Measurements from ENCODE around the gene DGKE. TPM values are rescaled to one million over a fixed set of nuclear protein-coding genes. Genes with fewer than 3 reads are reported as not detected.

DGKE gene
- total RNA-seq, 1 experiment from 2014 or later, result 0.64 TPM

- peak; percentile 91 for DNase-seq (ENCODE audit: low spot score)
Observed at GRCh38 chr17:56913867-56914580, 80.1 kb downstream of the DGKE start, which contains the start of gene TRIM25. Gene TRIM25, minus strand, starts transcription at chr17:56914049. Its CDS starts 61 bp downstream, at chr17:56913988.

- DNase-seq (ENCODE audit: low spot score), result no peak
Observed at GRCh38 chr17:56914581-56915273, 80.8 kb downstream of the DGKE start.

- no peak for DNase-seq (ENCODE audit: low spot score)
Observed at GRCh38 chr17:56917559-56918296, 83.8 kb downstream of the DGKE start.

GRCh38 chr17:56918916-56919315 lies 85.0 kb downstream of the DGKE start:
- DNase-seq (ENCODE audit: low spot score), result no peak

Other genes with a start within 250 kb of the DGKE start
- 0.78 and 1.2 TPM in 2 replicates for gene NOG, start 240.5 kb upstream of the DGKE start, total RNA-seq (2014; rRNA removed; shearing (Covaris generic))
- gene C17orf67, start 231 bp upstream of the DGKE start, total RNA-seq (2014; rRNA removed; shearing (Covaris generic)), result 0.41 and 0.72 TPM in 2 replicates
- gene TRIM25, start 79.9 kb downstream of the DGKE start, total RNA-seq (2014; rRNA removed; shearing (Covaris generic)), result 23.8 and 25.9 TPM in 2 replicates
- gene COIL, start 126.9 kb downstream of the DGKE start, total RNA-seq (2014; rRNA removed; shearing (Covaris generic)), result 20.2 and 23.0 TPM in 2 replicates
- 156 and 191 TPM in 2 replicates for gene SCPEP1, start 144.0 kb downstream of the DGKE start, total RNA-seq (2014; rRNA removed; shearing (Covaris generic))